GM18868 (cell line): Measurements from ENCODE around the gene RIC8A.

ENCODE experiments used
- ATAC-seq: cut with Tn5 transposase; IDR thresholded peaks from one replicate; pipeline ENCODE4 v1.9.1; 2021; ENCODE audit warnings: mild to moderate bottlenecking, moderate library complexity; ENCODE audit not compliant: unreplicated experiment

RIC8A gene

DNA sequence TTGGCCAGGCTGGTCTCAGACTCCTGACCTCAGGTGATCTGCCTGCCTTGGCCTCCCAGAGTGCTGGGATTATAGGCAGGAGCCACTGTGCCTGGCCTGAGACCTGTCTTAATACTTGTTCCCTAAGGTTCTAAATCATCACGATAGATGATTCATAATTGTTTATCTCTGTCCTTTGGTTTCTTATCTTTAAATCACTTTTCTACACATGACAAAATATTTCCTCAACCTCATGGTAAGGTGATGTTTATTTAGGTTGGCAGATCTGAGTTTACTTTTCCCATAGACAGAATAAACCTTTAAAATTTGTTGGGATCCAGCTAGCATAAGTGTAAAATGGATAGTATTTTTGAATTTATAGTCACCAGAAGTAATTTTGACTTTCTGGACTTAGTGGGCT is 32.8 kb downstream of the RIC8A start:
- no peak for ATAC-seq

DNA sequence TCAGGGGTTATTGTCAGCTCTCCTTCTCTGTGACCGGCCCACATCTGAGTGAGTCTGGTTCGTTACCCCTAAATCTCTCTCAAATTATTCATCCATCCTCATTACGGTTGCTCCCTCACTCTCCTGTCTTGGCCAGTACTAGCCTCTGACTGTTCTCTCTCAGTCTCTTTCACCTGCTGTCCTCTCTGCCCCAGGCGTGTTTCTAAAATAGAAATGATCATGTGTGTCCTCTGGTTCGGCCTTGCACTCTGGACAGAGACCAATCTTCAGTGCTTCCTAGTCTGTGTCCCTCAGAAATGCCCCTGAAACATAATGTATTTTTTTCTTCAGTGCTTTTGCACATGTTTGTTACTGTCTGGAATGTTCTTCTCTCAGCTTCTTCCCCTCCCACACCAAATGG is 34.1 kb downstream of the RIC8A start:
- no peak for ATAC-seq

DNA sequence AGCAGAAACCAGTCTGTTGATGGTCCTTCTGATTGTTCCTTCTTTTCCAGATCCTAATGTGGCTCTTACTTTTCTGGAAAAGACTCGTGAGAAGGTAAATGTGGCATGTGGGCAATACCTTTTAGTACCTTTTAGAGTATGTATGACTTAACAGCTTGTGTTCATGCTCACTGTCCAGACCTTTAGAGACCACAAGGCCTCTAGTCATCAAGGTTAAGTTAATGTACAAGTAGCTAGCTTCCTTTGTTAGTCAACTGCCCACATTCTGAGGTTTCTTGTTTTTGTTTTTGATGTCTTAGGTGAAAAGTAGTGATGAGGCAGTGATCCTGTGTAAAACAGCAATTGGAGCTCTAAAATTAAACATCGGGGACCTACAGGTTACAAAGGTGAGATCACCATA is 36.9 kb downstream of the RIC8A start:
- ATAC-seq, result no peak

DNA sequence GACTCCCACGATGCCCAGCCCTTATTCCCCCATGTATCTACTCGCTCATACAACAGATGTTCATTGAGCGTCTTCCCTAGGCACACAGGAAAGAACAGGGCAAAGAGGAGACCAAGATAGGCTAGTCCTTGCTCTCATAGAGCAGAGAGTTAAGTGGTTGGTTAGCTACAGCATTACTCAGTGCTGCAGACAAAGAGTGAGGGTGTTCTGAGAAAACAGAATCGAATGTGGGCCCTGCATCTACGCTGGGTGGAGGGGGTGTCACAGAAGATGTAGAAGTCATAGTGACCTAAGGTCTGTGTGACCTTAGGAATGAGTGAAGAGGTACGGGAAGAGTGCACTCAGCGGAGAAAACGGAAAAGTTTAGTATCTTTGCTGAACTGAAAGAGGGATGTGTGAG is 41.6 kb downstream of the RIC8A start:
- no peak for ATAC-seq

DNA sequence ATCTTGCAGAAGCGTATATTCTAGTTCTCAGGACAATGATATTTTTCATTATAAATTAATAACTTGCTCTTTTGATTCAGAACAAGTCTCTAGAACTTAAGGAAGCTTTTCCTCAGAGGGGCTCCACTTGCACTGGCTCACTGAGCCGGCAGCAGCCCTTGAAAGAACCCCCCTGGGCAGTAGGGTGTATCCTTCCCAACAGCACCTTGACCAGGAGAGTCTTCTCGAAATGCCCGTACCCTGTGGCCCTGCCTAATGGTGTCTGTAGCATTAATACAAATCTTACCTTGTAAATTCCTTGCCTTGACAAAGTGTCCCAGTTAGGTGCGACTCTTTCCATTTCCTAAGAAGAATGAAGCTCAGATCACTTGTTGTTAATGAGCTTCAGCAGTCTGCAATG is 42.8 kb downstream of the RIC8A start:
- ATAC-seq, result no peak

DNA sequence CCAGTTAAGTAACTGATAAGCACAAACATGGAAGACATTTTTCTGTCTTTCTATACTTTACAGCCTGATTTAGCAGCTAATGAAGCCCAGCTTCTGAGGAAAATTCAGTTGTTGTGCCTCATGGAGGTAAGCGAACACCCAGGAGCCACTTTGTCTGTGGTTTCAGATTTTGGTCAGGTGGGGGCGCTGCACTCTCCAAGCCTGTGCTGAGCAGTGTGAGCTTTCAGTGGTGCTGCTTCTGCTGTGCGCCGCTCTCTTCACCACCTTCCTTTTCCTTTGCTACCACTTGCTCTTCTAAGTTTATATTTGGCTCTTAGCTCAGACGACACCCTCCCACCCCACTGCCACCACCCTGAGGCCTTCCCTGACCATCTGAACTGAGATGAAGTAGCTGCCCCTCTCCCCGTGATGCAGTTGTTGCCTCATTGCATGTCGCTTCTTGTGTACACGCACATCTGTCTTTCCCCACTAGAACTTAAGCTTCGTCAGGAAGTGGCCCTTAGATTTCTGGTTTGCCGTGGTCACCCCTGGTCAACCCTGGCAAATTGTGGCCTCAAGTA is 43.3 kb downstream of the RIC8A start:
- ATAC-seq, result no peak

DNA sequence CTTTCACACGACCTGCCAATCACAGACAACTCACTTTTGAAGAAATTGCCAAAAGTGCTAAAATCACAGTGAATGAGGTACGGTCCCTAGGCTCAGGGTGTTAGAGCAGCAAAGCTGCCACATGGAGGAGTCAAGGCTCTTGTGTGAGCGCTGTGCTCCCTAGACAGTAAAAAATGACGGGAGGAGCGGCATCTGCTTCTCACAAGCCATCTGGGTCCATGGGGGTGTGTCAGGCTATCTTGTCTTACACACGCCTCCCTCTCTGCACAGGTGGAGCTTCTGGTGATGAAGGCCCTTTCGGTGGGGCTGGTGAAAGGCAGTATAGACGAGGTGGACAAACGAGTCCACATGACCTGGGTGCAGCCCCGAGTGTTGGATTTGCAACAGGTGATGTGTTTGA is 44.0 kb downstream of the RIC8A start:
- no peak for ATAC-seq

DNA sequence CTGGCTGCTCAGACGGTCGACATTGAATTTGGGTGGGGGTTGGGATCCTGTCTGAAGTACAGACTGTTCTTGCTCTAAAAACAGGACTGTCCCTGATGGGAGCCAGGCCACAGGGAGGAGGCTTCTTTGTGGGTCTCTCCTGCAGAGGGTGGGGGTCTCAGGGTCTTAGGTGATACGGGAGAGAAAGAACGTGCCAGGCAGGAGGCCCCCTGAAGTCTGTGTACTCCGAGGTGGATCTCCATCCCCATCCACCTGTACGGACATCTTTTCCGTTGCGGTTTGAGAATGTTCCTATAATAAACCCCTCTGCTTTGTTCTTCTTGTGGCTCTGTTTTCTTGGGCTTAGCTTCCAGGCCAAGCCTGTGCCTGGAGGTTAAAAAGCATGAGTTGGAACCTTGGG is 45.2 kb downstream of the RIC8A start:
- no peak for ATAC-seq

DNA sequence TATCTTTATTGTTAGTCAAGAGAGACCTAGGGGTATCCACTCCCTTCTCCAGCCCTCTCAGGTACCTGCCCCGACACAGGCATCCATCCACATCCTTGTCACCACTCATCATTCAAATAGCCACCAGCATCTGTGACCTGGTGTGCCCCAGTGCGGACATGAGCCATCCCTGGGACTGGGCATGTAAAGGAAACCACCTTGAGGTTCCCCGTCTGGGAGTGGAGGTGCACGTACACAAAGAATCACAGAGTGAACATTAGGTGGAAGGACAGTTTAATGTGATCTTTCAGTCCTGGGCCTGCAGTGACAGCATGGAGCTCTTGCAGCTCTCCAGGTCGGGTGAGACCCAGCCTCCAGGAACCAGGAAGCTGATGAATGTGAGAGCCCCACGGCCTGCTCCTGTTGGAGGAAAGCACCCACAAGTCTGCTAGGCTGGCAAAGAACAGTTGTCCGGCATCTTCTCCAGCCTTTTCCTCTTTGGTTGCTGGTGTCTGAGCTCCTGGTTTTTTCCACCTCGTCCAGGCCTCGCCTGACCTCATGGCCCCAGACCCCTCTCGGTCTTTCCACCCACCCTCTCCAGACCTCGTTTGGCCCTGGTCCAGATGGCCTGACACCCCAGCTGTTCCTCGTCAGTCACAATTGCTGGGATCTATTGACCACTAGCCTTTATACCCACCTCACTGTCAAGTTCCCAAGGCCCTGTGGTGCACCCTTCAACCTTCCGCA is 45.8 kb downstream of the RIC8A start:
- no peak for ATAC-seq

DNA sequence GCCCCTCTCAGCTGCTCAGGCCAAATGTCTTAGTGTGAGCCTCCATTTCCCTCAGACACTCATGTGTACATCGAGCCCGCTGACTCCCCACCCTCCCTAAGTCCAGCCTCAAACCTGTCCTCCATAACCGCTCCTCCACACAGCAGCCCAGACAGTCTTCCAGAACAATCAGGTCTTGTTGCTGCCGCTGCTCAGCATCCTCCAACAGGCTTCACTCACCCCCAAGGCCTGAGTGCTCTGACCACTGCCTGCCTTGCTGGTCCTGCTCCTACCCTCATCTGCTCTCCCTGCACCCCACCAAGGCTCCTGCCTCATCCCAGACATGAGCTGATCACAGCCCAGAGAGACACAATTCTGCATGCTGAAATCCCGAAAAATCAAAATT is 46.4 kb downstream of the RIC8A start:
- no peak for ATAC-seq

DNA sequence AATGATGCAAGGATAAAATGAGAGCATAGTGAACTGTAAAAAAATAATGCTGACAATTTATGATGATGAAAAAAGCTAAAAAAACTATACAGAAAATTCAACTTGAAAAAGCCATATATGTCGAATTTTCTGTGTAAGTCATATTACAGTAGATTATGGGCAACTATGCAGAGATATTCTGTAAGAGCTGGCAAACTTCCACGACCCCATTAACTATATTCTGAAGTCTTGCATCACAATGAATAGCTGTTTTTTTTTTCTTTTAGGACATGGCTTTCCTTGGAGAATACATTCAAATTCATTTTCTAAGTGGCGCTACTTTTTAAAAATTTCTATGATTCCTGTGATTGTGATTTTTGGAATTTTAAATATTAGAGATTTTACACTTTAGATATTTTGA is 47.7 kb downstream of the RIC8A start:
- no peak for ATAC-seq

DNA sequence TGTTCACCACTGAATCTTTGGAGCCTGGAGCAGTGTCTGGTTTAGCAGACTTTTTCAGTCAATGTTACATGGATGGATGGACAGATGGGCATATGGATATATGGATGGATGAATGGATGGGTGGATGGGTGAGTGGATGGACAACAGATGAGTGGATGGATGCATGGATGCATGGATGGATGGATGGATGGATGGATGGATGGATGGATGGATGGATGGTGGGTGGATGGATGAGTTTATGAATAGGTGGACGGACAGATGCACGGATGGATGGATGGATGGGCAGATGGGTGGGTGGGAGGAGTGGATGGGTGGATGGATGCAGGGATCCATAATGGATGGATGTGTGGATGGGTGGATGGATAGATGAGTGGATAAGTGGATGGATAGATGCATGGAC is 48.3 kb downstream of the RIC8A start:
- no peak for ATAC-seq

DNA sequence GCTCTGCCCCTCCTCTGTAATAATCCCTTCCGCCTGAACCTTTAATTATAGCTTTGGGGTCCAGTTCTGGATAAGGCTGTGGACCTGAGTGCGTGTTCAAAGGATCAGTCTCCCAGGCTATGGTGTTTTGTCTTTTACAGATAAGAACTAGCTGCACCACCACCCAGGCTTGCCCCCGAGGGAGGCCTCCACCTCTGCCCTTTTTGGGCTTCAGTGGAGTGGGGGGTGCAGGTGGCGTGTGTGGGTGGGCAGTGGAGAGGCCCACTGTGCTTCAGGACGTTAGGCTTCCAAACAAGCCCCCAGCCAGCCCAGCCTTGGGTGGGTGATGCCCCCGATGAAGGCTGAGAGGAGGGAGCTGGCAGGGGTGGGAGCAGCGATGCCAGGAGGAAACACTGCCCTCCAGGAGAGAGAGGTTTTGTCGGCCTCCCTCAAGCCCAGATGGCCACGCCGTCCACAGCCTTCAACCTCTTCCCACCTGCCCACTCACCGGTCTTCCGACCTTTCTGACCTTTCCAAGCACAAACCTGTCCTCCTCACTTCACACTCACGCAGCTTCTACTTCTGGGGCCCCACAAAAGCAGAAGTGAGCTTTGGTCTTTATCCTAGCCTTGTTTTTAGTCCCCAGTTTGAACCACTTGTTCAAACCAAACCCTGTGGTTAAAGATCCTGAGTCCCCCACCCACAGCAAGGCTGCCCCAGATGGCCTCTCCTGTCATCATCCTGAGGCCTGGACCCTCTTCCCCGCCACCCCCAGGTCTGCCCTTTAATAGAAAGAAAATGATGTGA is 49.6 kb downstream of the RIC8A start:
- no peak for ATAC-seq

DNA sequence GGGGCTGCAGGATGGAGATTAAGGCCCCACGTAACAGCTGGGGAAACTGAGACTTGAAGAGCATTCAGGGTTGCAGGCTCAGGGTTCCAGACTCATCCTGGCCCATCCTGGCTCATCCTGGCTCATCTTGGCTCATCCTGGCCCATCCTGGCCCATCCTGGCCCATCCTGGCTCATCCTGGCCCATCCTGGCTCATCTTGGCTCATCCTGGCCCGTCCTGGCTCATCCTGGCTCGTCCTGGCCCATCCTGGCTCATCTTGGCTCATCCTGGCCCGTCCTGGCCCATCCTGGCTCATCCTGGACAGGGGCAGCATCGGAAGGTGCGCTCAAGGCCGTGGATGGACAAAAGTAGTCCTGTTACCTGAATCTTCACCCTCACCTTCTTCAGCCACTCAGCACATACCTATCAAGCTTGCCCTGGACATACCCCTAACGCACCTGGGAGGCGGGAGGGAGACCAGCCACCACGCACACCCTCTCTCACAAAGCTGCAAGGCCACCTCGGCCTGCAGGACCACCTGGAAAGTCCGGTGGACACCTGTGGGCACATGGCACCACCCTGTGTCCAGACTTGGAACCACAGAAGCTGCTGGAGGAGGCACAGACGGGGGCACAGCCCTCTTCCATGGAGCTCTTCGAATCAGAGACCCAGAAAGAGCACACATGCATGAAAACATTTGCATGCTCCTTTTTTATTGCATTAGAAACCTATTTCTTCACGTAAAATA is 50.4 kb downstream of the RIC8A start:
- ATAC-seq, result no peak

DNA sequence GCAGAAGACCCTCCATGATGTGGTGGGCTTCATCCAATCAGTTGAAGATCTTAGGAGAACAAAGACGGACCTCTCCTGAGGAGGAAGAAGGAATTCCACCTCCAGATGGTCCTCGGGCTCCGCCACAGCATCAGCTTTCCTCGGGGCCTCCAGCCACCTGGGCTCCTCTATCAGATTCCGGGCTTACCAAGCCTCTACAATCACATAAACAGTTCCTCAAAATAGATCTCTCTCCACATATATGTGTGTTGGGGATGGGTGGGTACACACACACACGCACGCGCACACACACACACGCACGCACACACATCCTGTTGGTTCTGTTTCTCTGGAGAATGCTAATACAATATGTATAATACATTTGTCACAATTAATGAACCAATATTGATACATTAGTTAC is 51.9 kb downstream of the RIC8A start:
- no peak for ATAC-seq

DNA sequence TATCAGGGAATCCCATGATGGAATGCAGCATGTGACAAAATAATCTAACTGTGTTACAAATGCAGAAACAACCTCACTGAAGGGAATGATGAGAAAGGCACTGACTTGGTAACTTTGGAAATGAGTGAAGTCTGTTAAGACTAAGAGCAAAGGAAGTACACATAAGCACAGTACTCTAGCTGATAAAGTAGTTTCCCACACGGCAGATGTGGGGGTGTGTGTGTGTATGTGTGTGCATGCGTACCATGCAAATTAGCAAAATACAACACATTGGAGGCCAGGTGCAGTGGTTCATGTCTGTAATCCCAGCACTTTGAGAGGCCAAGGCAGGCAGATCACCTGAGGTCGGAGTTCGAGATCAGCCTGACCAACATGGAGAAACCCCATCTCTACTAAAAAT is 54.1 kb downstream of the RIC8A start:
- no peak for ATAC-seq
